NCI-H526 (cell line): ENCODE data around the gene KCNC2.

ENCODE experiments used
- DNase-seq, 2 experiments: peaks; one replicate each; lab custom pipeline; 2025; lab: John Stamatoyannopoulos, UW

The KCNC2 gene

GRCh38 chr12:75161488-75161887, 48.2 kb downstream of the KCNC2 start:
- DNase-seq, result no peak

DNA sequence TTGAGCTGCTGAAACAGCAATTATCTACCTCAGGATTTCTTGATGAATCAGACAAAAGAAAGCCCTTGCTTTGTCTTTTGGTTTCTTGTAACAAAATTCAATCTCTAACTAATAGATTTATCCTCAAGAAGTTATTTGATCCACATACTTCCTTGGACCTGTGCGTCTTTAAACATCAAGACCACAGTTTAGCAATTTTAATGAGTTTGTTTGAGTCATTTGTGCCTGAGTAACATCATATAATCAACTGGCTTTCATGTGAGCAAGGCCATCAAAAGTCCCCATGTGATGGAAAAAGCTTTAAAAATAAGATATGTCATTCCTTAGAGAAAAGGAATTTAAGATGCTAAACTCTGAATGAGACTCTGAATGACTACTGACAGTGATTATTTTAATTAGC, 52.3 kb downstream of the KCNC2 start:
- DNase-seq, result no peak

- DNase-seq, result no peak
Observed at GRCh38 chr12:75155962-75156361, 53.7 kb downstream of the KCNC2 start.

DNA sequence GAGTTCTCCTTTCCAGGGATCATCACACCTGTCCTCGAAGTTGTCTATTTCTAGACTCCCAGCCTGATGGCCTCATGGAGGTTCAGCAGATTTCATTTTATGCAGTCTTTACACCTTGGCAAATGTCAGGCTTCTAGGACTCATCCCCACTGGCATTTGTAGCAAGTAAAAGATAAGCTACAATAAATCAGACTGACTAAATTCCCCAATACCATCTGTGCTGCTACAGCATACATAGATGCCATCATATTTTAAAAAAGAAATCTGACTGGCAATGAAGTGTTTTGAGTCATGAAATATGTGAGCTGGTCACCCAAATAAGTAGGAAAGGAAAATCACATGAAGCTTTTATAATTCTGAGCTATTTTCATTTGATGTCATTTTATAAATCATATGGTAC, 55.3 kb downstream of the KCNC2 start:
- DNase-seq, result no peak

DNA sequence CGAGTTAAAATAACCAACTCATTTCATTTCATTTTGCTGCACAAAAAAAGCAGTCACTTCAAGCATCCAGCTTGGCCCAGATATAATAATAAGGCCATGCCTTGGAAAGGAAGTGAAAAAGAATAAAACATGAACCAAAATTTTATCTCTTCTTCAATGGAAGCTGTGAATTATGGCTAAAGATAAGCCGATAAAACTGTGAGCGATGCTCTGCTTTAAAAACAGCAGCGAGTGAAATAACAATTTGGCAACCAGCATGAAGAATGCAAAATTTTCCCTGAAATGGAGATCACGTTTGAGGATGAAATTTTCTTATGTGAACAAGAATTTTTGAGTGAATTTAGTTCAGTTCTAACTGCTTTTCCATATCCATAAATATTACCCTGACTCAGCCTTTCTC, 70.4 kb downstream of the KCNC2 start:
- no peak for DNase-seq

DNA sequence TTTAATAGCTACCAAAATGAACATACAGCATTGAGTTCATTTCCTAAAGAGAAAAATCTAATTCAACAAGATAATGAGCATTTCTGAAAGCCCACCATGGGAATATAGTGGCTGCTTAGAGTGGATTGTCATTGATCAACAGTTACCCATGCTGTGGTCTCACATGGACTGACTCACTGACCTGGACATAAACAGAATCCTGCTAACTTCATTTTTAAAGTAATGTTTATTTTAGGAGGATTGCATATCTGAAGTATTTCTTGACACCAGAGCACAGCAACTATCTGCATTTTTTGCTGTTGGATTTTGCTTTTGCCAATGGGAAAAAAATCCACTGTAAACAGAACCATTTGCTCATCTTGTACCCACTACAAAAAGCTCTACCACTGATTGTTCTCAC, 71.7 kb downstream of the KCNC2 start:
- no peak for DNase-seq

DNA sequence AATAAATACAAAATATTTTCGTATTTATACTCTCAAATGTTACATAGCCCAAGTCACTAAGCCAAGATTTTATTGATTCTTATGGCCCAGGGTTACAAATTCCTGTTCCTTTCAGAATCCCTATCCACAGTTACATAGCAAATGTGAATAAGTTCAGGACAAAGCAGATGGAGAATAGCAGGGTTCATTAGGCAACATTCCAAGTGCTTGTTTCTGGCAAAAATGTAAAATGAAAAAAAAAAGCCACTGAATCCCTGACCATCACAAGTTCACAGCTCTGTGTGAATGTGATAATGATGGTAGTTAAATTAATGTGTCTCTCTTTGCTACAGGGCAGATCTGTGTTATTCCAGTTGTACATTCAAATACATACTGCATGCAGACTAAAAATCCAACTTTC, 74.6 kb downstream of the KCNC2 start:
- DNase-seq, result no peak

- DNase-seq, result peak; percentile 47 to 69
Observed at GRCh38 chr12:75130811-75131210, 78.8 kb downstream of the KCNC2 start.

DNA sequence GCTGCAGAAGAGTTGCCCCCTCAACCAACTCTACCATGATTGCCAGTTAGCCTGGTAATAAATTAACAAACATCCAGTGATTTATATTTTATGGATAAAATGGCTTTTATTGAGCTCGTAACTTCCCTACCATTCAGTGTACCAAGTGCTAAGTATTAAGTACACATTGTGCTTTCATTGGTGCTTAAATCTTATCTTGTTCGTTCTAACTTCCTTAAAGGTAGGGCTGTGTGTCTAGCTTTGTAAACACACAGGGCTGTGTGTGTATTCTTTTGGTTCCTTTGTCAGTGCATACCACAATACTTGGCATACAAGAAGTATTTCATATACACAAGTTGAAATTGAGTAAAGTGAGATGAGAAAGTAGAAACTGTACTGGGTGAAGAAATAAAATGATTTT, 80.4 kb downstream of the KCNC2 start:
- DNase-seq, result no peak

DNA sequence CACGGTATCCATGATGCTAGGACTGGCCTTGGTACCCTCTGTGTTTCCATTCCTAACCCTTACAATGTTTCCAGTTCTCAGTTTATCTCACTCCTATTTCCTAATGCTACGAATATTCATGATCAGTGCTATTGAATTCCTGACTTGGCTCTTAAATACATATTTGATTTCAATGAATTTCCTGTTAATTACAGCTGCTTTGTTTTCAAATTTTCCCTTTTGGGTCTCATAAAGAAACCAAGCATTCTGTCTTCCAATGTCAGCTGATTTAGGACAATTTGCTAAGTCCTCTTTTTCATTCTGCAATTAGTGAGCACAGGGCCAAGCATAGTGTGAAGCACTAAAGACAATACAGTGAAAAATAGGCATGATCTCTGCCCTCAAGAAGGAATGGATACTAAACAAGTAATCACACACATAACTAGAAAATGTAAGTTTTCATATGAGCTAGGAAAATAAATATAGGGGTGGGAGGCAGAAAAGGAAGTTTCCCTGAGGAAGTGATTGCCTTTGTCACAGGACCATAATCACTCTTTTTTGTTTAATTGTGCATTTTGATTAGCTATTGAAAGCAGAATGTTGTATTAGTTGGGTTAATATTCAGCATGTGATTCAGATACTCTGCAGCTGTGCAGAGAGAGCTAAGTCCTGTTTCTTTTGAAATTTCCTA, 88.5 kb downstream of the KCNC2 start:
- DNase-seq, result no peak

- DNase-seq, result no peak
Observed at GRCh38 chr12:75120311-75120711, 89.3 kb downstream of the KCNC2 start.

DNA sequence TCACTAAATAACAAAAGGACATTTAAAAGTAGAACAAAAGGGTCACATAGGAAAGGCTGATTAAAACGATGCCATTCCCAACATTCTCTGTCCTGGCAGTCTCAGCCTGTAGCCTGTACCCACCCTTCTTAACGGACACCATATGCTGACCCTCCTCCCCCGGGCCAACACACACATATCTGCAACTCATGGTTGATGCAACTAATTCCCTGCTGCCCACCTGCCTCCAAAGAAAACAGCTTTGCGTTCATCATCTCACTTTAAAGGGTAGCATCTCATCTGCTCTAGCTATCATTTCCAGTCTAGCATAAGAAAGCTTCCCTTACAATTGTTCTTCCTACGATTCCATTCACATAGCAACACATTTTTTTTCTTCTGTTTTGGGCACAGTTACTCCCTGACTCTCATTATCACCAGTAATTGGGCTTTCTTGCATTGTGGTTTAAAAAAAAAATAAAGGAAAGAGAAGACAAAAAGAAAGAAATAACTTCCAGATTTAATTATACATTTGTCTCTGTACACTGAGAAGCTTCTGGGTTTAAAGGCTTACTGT, 92.9 kb downstream of the KCNC2 start:
- no peak for DNase-seq

DNA sequence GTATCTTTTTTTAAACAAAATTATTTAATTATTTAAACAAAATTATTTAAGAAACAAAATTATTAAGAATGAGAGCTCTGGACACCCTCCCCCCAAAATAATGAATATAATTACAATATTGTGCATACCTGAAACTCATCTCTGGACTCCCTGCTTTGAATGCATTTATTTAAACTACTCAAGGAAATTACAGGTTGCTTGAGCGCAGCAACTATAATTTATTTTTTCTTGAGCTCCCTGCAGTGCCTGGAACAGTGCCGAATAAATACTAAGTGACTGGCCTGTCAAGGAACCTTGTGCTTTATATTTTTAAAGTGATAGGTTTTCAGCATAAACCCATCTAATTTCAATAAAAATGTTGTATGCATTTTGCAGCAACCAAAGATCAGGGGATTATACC, 93.9 kb downstream of the KCNC2 start:
- no peak for DNase-seq

DNA sequence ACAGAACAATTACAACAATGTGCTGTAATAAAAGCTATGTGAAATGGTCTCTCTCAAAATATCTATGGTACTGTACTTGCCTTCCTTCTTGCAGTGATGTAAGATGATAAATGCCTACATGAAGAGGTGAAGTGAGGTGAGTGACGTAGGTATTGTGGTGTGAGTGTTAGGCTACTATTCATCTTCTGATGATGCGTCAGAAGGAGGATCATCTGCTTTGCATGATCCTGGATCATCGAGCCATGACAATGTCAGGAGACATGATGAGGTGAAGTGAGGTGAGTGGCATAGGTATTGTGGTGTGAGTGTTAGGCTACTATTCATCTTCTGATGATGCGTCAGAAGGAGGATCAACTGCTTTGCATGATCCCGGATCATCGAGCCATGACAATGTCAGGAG, 105.8 kb downstream of the KCNC2 start:
- DNase-seq, result peak; percentile 6 to 30

- no peak for DNase-seq
Observed at GRCh38 chr12:75101781-75102180, 107.9 kb downstream of the KCNC2 start.

DNA sequence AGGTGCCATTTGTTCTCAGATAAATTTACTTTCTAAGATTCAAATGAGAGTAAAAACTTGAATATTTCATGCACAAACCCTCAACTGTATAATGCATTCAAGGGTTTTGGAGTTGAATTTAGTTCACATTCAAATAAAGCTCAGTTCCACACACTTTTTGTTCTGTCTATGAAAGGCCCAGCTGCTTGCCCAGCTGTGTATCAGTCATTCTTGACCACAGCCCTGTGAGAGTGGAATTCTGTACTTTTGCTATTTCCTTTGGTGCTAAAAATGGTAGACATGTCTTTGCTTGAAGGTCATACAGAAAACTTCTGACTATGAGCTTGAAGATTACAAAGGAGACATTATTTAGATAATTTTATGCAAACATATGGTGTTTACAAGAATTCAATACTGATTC, 110.4 kb downstream of the KCNC2 start:
- no peak for DNase-seq

- DNase-seq, result no peak
Observed at GRCh38 chr12:75097003-75097402, 112.6 kb downstream of the KCNC2 start.

DNA sequence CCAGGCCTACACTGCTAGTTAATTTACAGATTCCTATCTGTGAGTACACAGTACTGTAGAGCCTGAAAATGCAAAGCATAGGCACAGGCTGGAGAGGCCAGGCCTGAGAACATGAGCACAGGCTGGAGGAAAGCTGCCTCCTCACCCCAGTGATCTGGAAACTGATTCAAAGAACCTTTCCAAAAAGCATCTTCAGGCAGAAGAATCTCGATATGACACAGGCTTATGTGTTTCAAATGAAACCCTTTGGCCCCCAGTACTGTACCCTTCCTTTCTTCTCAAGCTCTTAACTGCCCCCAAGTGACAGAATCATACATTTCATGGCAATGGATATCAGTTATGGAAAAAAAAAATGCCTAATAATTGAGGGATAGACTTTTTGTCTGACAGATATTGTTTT, 122.0 kb downstream of the KCNC2 start:
- peak in 1 of 2 experiments; percentile 5 for DNase-seq

- DNase-seq, result no peak
Observed at GRCh38 chr12:75086091-75087038, 123.3 kb downstream of the KCNC2 start.

DNA sequence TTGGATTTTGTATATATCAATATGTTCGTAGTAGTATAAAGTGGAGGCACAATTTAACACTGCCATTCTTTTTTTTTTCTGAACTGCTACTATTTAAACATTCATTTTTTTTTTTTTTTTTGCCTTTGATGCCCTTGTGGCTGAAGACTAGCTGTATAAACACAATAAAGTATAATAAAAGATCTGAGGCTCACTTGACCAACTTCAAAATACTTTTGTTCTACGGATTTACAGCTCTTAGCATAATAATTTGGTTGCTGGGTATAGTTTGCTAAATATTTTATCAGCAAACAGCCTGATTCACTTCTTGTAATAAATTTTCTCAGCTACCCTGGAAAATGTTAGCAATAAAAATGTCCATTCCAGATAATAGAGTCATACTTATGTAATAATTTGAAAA, 128.3 kb downstream of the KCNC2 start:
- DNase-seq, result no peak

DNA sequence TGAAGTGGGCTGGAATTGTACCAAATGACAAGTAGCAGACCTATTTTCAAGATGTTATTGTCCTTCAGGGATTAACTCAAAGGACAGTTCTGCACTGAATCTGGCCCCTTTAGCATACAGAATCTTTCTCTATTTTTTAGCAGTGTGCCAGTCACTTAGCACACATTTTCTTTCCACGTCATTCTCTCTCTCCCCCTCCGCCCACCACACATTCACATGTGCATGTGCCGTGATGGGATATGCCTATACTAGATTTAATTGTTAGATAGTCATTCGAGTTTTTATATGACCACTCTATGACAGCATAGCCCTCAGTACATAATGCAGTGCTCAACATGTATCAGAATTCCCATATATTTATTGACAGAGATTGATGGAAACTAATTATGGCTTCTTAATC, 129.1 kb downstream of the KCNC2 start:
- no peak for DNase-seq

GRCh38 chr12:75065482-75065881, 144.2 kb downstream of the KCNC2 start:
- DNase-seq, result no peak

- no peak for DNase-seq
Observed at GRCh38 chr12:75062691-75063090, 146.9 kb downstream of the KCNC2 start.
